Posterior vena cava (tissue), 2 donors: Measurements from ENCODE around the gene IRAK4. TPM values are rescaled to one million over a fixed set of nuclear protein-coding genes. Genes with fewer than 3 reads are reported as not detected.

ENCODE experiments used
- DNase-seq: peaks from one replicate; pipeline ENCODE4 v3.0.0-alpha.2; 2020; ENCODE audit warnings: low spot score
- intact Hi-C, 2 donors: fragments of 100-400 bp; cut with DNase I; formaldehyde crosslinking; loops; one replicate each; pipeline versions ENCODE4 v1.14.1 to v1.14.2; 2022 to 2023
- total RNA-seq, 2 donors: library from RNA; stranded (reverse); fragmentation: NEBNext Ultra II Directional; extraction: Animal tissue kit (Norgen Biotek cat#: 25700); gene quantifications; one replicate each; pipeline ENCODE4 v1.2.1, GENCODE V29; 2021
- donor health status: DM: yes; HTN: yes; CAD: no.
- donor health status: DM: yes; HTN: yes; CAD: no.

IRAK4 gene
- total RNA-seq, 2 donors from 2014 or later, result 19.9 to 21.5 TPM

GRCh38 chr12:43762596-43762995 lies 3.8 kb downstream of the IRAK4 start:
- no peak for DNase-seq
- intact Hi-C loops, result no loop called here

- no peak for DNase-seq
- intact Hi-C loops, result no loop called here
Observed at GRCh38 chr12:43763769-43764168, 5.0 kb downstream of the IRAK4 start.

GRCh38 chr12:43764528-43764927 lies 5.8 kb downstream of the IRAK4 start:
- no peak for DNase-seq
- intact Hi-C loops, result no loop called here

GRCh38 chr12:43766291-43766690 lies 7.5 kb downstream of the IRAK4 start:
- no peak for DNase-seq
- intact Hi-C loops, result no loop called here

GRCh38 chr12:43776498-43776897 lies 17.7 kb downstream of the IRAK4 start:
- intact Hi-C loops, result no loop called here
- DNase-seq, result no peak

GRCh38 chr12:43786899-43787693 lies 28.3 kb downstream of the IRAK4 start:
- DNase-seq, result no peak
- intact Hi-C loops, result no loop called here

GRCh38 chr12:43789941-43790340 lies 31.2 kb downstream of the IRAK4 start:
- intact Hi-C loops, result no loop called here
- no peak for DNase-seq

- intact Hi-C loops, result no loop called here
Observed at GRCh38 chr12:43795716-43796280, 37.0 kb downstream of the IRAK4 start.

GRCh38 chr12:43797561-43798217 lies 38.9 kb downstream of the IRAK4 start:
- no peak for DNase-seq
- intact Hi-C loops, result no loop called here

More at GRCh38 chr12:43795716-43796280, 37.0 kb downstream of the IRAK4 start:
- no peak for DNase-seq

GRCh38 chr12:43805149-43805859 lies 46.6 kb downstream of the IRAK4 start:
- intact Hi-C loops, result loop anchor here in 1 of 2 donors (10.0 kb wide), 1 partner anchor 79 kb away; no protein-coding TSS in a partner anchor
- DNase-seq, result no peak

- peak; percentile 97 for DNase-seq
- intact Hi-C loops, result loop anchor here in 1 of 2 donors (10.0 kb wide), 1 partner anchor 79 kb away; no protein-coding TSS in a partner anchor
Observed at GRCh38 chr12:43805860-43806736, 47.3 kb downstream of the IRAK4 start, which contains the start of gene TWF1. TWF1 (minus strand) TSS chr12:43806317; CDS start chr12:43806245, 72 bp downstream.

- intact Hi-C loops, result loop anchor here in 1 of 2 donors (10.0 kb wide), 1 partner anchor 78 kb away; no protein-coding TSS in a partner anchor
Observed at GRCh38 chr12:43806737-43807072, 48.0 kb downstream of the IRAK4 start.

GRCh38 chr12:43807386-43807785 lies 48.6 kb downstream of the IRAK4 start:
- DNase-seq, result no peak
- intact Hi-C loops, result loop anchor here in 1 of 2 donors (10.0 kb wide), 1 partner anchor 77 kb away; no protein-coding TSS in a partner anchor

More at GRCh38 chr12:43806737-43807072, 48.0 kb downstream of the IRAK4 start:
- no peak for DNase-seq

GRCh38 chr12:43812057-43812456 lies 53.3 kb downstream of the IRAK4 start:
- DNase-seq, result no peak
- intact Hi-C loops, result no loop called here

- intact Hi-C loops, result no loop called here
- no peak for DNase-seq
Observed at GRCh38 chr12:43812926-43813325, 54.2 kb downstream of the IRAK4 start.

- intact Hi-C loops, result no loop called here
- no peak for DNase-seq
Observed at GRCh38 chr12:43815416-43815815, 56.7 kb downstream of the IRAK4 start.

- intact Hi-C loops, result no loop called here
- no peak for DNase-seq
Observed at GRCh38 chr12:43816168-43816567, 57.4 kb downstream of the IRAK4 start.

GRCh38 chr12:43824207-43824775 lies 65.5 kb downstream of the IRAK4 start:
- intact Hi-C loops, result no loop called here
- no peak for DNase-seq
